ENCODE measurements around the gene HOMER1.

GRCh38 chr5:79456890-79457583 is 56.9 kb downstream of the HOMER1 start:
- TF ChIP-seq CTCF (IDR thresholded peaks at IDR 0.05; ENCODE audit: low read depth, low read length, poor library complexity, severe bottlenecking) (no peak), EZH2phosphoT487 (IDR thresholded peaks at IDR 0.05; ENCODE audit: borderline replicate concordance, low read length) (no peak)
